Measurements from ENCODE around the gene MUC5AC. TPM values are rescaled to one million over a fixed set of nuclear protein-coding genes. Genes with fewer than 3 reads are reported as not detected.
"Not testable (repeated sequence)": the region's sequence is repeated elsewhere in the genome, so short reads cannot be mapped to it uniquely, and the experiment has no call there.

Gene MUC5AC
- total RNA-seq, 2 donors from 2014 or later, result not detected

- no peaks in the 10 kb centered on the region for H3K4me1 Mint-ChIP-seq
- no peak overlapping the region for H3K4me3 Mint-ChIP-seq
- no peaks in the 10 kb centered on the region for H3K36me3 Mint-ChIP-seq (ENCODE audit: low read depth)
- H3K9ac ChIP-seq (ENCODE audit: extremely low read depth, low read length, poor library complexity, severe bottlenecking), result no peak overlapping the region
- no peak for DNase-seq
- H3K4me1 ChIP-seq (ENCODE audit: control insufficient read depth, insufficient read depth, low read length), result no peaks in the 10 kb centered on the region
- H3K27me3 Mint-ChIP-seq (ENCODE audit: insufficient read depth), result peaks cover 2% of the 10 kb centered on the region
- TF ChIP-seq, protein P1, sequence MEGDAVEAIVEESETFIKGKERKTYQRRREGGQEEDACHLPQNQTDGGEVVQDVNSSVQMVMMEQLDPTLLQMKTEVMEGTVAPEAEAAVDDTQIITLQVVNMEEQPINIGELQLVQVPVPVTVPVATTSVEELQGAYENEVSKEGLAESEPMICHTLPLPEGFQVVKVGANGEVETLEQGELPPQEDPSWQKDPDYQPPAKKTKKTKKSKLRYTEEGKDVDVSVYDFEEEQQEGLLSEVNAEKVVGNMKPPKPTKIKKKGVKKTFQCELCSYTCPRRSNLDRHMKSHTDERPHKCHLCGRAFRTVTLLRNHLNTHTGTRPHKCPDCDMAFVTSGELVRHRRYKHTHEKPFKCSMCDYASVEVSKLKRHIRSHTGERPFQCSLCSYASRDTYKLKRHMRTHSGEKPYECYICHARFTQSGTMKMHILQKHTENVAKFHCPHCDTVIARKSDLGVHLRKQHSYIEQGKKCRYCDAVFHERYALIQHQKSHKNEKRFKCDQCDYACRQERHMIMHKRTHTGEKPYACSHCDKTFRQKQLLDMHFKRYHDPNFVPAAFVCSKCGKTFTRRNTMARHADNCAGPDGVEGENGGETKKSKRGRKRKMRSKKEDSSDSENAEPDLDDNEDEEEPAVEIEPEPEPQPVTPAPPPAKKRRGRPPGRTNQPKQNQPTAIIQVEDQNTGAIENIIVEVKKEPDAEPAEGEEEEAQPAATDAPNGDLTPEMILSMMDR (conservative IDR thresholded peaks at IDR 0.05), result no peak
- H3K9me3 Mint-ChIP-seq, result peaks cover 15% of the 10 kb centered on the region
- 81 to 83% methylated on average over 6 to 22 of the region's 22 CpGs for WGBS, 2 experiments (ENCODE audit: insufficient coverage in 1 of 2, insufficient read length in 1 of 2)
- H3K4me3 ChIP-seq (ENCODE audit: low read length), result no peak overlapping the region
- H3K27ac ChIP-seq (ENCODE audit: low read depth, low read length), result no peak overlapping the region
- H3K27me3 ChIP-seq (ENCODE audit: control insufficient read depth, insufficient read depth, low read length, poor library complexity, severe bottlenecking), result no peaks in the 10 kb centered on the region
- H3K27ac Mint-ChIP-seq, result no peak overlapping the region
- H3K36me3 ChIP-seq (ENCODE audit: control insufficient read depth, insufficient read depth, low read length), result no peaks in the 10 kb centered on the region
- H3K9me3 ChIP-seq (ENCODE audit: control insufficient read depth, low read length), result peaks cover 9% of the 10 kb centered on the region
Observed at GRCh38 chr11:1171985-1172728, 14.4 kb downstream of the MUC5AC start.

DNA sequence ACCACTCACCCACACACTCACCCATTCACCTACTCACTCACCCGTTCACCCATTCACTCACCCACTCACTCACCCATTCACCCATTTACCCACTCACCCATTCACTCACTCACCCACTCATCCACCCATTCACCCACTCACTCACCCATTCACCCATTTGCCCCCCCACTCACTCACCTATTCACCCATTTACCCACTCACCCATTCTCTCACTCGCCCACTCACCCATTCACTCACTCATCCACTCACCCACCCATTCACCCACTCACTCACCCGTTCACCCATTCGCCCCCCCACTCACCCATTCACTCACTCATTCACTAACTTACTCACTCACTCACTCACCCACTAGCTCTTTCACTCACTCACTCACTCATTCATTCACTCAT, 15.0 kb downstream of the MUC5AC start:
- no peak for DNase-seq
- Mint-ChIP-seq H3K36me3 (ENCODE audit: low read depth) (no peaks in the 10 kb centered on the region), H3K4me3 (no peak overlapping the region), H3K9me3 (peaks cover 15% of the 10 kb centered on the region), H3K27ac (no peak overlapping the region), H3K4me1 (no peaks in the 10 kb centered on the region), H3K27me3 (ENCODE audit: insufficient read depth) (peaks cover 2% of the 10 kb centered on the region)
- H3K9me3 ChIP-seq (ENCODE audit: control insufficient read depth, low read length), result peaks cover 9% of the 10 kb centered on the region
- 77 to 79% methylated on average over 3 to 4 of the region's 4 CpGs for WGBS, 2 experiments (ENCODE audit: insufficient coverage in 1 of 2, insufficient read length in 1 of 2)
- H3K27me3 ChIP-seq (ENCODE audit: control insufficient read depth, insufficient read depth, low read length, poor library complexity, severe bottlenecking), result no peaks in the 10 kb centered on the region
- TF ChIP-seq, protein P1 (conservative IDR thresholded peaks at IDR 0.05), result no peak
- no peaks in the 10 kb centered on the region for H3K36me3 ChIP-seq (ENCODE audit: control insufficient read depth, insufficient read depth, low read length)
- no peak overlapping the region for H3K9ac ChIP-seq (ENCODE audit: extremely low read depth, low read length, poor library complexity, severe bottlenecking)
- H3K4me1 ChIP-seq (ENCODE audit: control insufficient read depth, insufficient read depth, low read length), result no peaks in the 10 kb centered on the region
- H3K27ac ChIP-seq (ENCODE audit: low read depth, low read length), result no peak overlapping the region
- no peak overlapping the region for H3K4me3 ChIP-seq (ENCODE audit: low read length)

- 72 to 81% methylated on average over 3 of the region's 3 CpGs for WGBS, 2 experiments (ENCODE audit: insufficient coverage in 1 of 2, insufficient read length in 1 of 2)
Observed at GRCh38 chr11:1173396-1173795, 15.6 kb downstream of the MUC5AC start.

More at GRCh38 chr11:1173396-1173795, 15.6 kb downstream of the MUC5AC start:
- not testable (repeated sequence) for H3K9me3 ChIP-seq (ENCODE audit: control insufficient read depth, low read length); H3K27me3 ChIP-seq (ENCODE audit: control insufficient read depth, insufficient read depth, low read length, poor library complexity, severe bottlenecking); H3K4me3 ChIP-seq (ENCODE audit: low read length); H3K27ac Mint-ChIP-seq; H3K9ac ChIP-seq (ENCODE audit: extremely low read depth, low read length, poor library complexity, severe bottlenecking); H3K36me3 Mint-ChIP-seq (ENCODE audit: low read depth); DNase-seq; H3K27me3 Mint-ChIP-seq (ENCODE audit: insufficient read depth); H3K4me1 Mint-ChIP-seq; H3K27ac ChIP-seq (ENCODE audit: low read depth, low read length); H3K4me1 ChIP-seq (ENCODE audit: control insufficient read depth, insufficient read depth, low read length); H3K36me3 ChIP-seq (ENCODE audit: control insufficient read depth, insufficient read depth, low read length); H3K4me3 Mint-ChIP-seq
- H3K9me3 Mint-ChIP-seq, result peaks cover 15% of the 10 kb centered on the region
